Breast epithelium (tissue), 3 donors: Measurements from ENCODE around the gene PPIAL4G.
"Not testable (repeated sequence)": the region's sequence is repeated elsewhere in the genome, so short reads cannot be mapped to it uniquely, and the experiment has no call there.

Experiments used
- POLR2A ChIP-seq: fragments of 450-650 bp; IDR thresholded peaks from one replicate; pipeline ENCODE4 v1.6.1; 2016; ENCODE audit warnings: antibody characterized with exemption, mild to moderate bottlenecking, moderate library complexity
- POLR2AphosphoS5 ChIP-seq, 3 donors: sonication (generic); formaldehyde crosslinking; IDR thresholded peaks; one replicate each; pipeline ENCODE4 v1.6.1; 2017; ENCODE audit warnings: antibody characterized with exemption in 3 of 3
- TF ChIP-seq, protein P1 (sequence below), 3 donors: fragments of 450-650 bp; IDR thresholded peaks; one replicate each; pipeline ENCODE4 v1.5.1; 2016 to 2017; ENCODE audit warnings: antibody characterized with exemption in 3 of 3, mild to moderate bottlenecking in 3 of 3, moderate library complexity in 3 of 3

GRCh38 chr1:148432916-148433317, 50.2 kb downstream of the PPIAL4G start:
- TF ChIP-seq, protein P1, sequence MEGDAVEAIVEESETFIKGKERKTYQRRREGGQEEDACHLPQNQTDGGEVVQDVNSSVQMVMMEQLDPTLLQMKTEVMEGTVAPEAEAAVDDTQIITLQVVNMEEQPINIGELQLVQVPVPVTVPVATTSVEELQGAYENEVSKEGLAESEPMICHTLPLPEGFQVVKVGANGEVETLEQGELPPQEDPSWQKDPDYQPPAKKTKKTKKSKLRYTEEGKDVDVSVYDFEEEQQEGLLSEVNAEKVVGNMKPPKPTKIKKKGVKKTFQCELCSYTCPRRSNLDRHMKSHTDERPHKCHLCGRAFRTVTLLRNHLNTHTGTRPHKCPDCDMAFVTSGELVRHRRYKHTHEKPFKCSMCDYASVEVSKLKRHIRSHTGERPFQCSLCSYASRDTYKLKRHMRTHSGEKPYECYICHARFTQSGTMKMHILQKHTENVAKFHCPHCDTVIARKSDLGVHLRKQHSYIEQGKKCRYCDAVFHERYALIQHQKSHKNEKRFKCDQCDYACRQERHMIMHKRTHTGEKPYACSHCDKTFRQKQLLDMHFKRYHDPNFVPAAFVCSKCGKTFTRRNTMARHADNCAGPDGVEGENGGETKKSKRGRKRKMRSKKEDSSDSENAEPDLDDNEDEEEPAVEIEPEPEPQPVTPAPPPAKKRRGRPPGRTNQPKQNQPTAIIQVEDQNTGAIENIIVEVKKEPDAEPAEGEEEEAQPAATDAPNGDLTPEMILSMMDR (IDR thresholded peaks at IDR 0.05) = not testable (repeated sequence)
- TF ChIP-seq POLR2A = not testable (repeated sequence)
- TF ChIP-seq POLR2AphosphoS5 (IDR thresholded peaks at IDR 0.05) = peak in 1 of 3 donors; percentile 33
